PC-3 (cell line): ENCODE results near the gene MOB3A. TPM values are rescaled to one million over a fixed set of nuclear protein-coding genes. Genes with fewer than 3 reads are reported as not detected.

ENCODE experiments used
- ATAC-seq: fragments of 200-7000 bp; cut with Tn5 transposase; 2 replicates; pipeline ENCODE4 v1.9.1; 2020; ENCODE audit warnings: mild to moderate bottlenecking, moderate library complexity
- Bru-seq: library from RNA; stranded (reverse); fragments of 400-500 nt; gene quantifications from one replicate; lab custom pipeline; 2021; lab: Mats Ljungman, UMichigan
- BruChase-seq, 2 experiments: library from RNA; stranded (reverse); fragments of 400-500 nt; gene quantifications; one replicate each; lab custom pipeline; 2021; lab: Mats Ljungman, UMichigan
- BruUV-seq: library from RNA; stranded (reverse); fragments of 400-500 nt; replicated peaks from 2 replicates; lab custom pipeline; 2021; lab: Mats Ljungman, UMichigan
- CTCF ChIA-PET: fragments of 300-600 bp; sonication (Branson Sonifier 250); formaldehyde crosslinking; loops from one replicate; lab custom pipeline; 2022; ENCODE audit warnings: antibody characterized with exemption; lab: Charles Lee
- POLR2A ChIA-PET: fragments of 300-600 bp; sonication (Branson Sonifier 250); formaldehyde crosslinking; loops from one replicate; lab custom pipeline; 2022; ENCODE audit warnings: antibody characterized with exemption; ENCODE audit not compliant: unreplicated experiment; lab: Charles Lee
- DNase-seq: peaks from one replicate; pipeline ENCODE4 v3.0.0-alpha.2; 2015
- H2AFZ ChIP-seq: fragments of 300-600 bp; sonication (generic); 2 replicates; pipeline ENCODE4 v1.6.0; 2016; ENCODE audit warnings: antibody characterized with exemption, low read length
- H3F3A ChIP-seq: fragments of 300-600 bp; sonication (generic); one replicate; pipeline ENCODE4 v1.6.0; 2017; ENCODE audit warnings: antibody characterized with exemption, low read length, control low read depth, mild to moderate bottlenecking; ENCODE audit not compliant: unreplicated experiment
- H3K27ac ChIP-seq: fragments of 300-600 bp; sonication (generic); 2 replicates; pipeline ENCODE4 v1.5.1; 2016; ENCODE audit warnings: mild to moderate bottlenecking, low read length
- H3K27me3 ChIP-seq: fragments of 300-600 bp; sonication (generic); 2 replicates; pipeline ENCODE4 v1.6.1; 2016; ENCODE audit warnings: low read length, mixed read lengths
- H3K36me3 ChIP-seq: fragments of 300-600 bp; sonication (generic); 2 replicates; pipeline ENCODE4 v1.6.1; 2016; ENCODE audit warnings: low read depth, mixed run types, low read length, mixed read lengths
- H3K4me1 ChIP-seq: fragments of 300-600 bp; sonication (generic); 2 replicates; pipeline ENCODE4 v1.5.1; 2016; ENCODE audit warnings: low read length; ENCODE audit not compliant: insufficient read depth
- H3K4me2 ChIP-seq: fragments of 300-600 bp; sonication (generic); 2 replicates; pipeline ENCODE4 v1.6.0; 2016; ENCODE audit warnings: low read length
- H3K4me3 ChIP-seq: fragments of 300-600 bp; sonication (generic); 2 replicates; pipeline ENCODE4 v1.5.1; 2016; ENCODE audit warnings: mild to moderate bottlenecking, low read length, mixed read lengths
- H3K79me2 ChIP-seq: fragments of 300-600 bp; sonication (generic); 2 replicates; pipeline ENCODE4 v1.6.1; 2017; ENCODE audit warnings: low read length, mixed read lengths
- H3K9ac ChIP-seq: fragments of 300-600 bp; sonication (generic); 2 replicates; pipeline ENCODE4 v1.6.0; 2016; ENCODE audit warnings: mild to moderate bottlenecking, low read length
- H3K9me2 ChIP-seq: fragments of 300-600 bp; sonication (generic); replicated peaks from 2 replicates; pipeline ENCODE4 v1.6.1; 2016; ENCODE audit warnings: mixed run types, low read length, mixed read lengths
- H3K9me3 ChIP-seq: fragments of 300-600 bp; sonication (generic); 2 replicates; pipeline ENCODE4 v1.6.1; 2016; ENCODE audit warnings: low read length, mixed read lengths
- H4K20me1 ChIP-seq: fragments of 300-600 bp; sonication (generic); 2 replicates; pipeline ENCODE4 v1.6.1; 2016; ENCODE audit warnings: low read length, mixed read lengths
- EZH2 ChIP-seq: fragments of 300-600 bp; sonication (generic); IDR thresholded peaks from one replicate; pipeline ENCODE4 v1.6.1; 2017; ENCODE audit warnings: antibody characterized with exemption, mild to moderate bottlenecking, low read length; ENCODE audit not compliant: unreplicated experiment
- EZH2phosphoT487 ChIP-seq: fragments of 300-600 bp; sonication (generic); IDR thresholded peaks from 2 replicates; pipeline ENCODE4 v1.6.1; 2018; ENCODE audit warnings: mild to moderate bottlenecking, antibody characterized with exemption, low read length, borderline replicate concordance
- intact Hi-C: fragments of 100-400 bp; cut with micrococcal nuclease; formaldehyde crosslinking; loops from 2 replicates; pipeline ENCODE4 v1.9.0; 2023
- long read RNA-seq: library from polyadenylated mRNA; unstranded; transcript quantifications from one replicate; pipeline ENCODE4 v2.0.0, GENCODE V29; 2021; ENCODE audit not compliant: unreplicated experiment
- total RNA-seq: library from RNA; depleted of rRNA; stranded (reverse); fragments of >200 nt; gene quantifications from 2 replicates; pipeline ENCODE4 v1.2.3, GENCODE V29; 2014; rRNA removed
- TF ChIP-seq, protein P1 (sequence below): fragments of 300-600 bp; sonication (generic); conservative IDR thresholded peaks from 2 replicates; pipeline ENCODE4 v1.5.1; 2017; ENCODE audit warnings: antibody characterized with exemption, low read depth, mild to moderate bottlenecking, low read length

The MOB3A gene
- total RNA-seq = 15.1 and 24.8 TPM in 2 replicates
- percentile 55 among the genes with signal in this experiment for Bru-seq, nascent RNA
- BruChase-seq, experiment 1, labeled RNA remaining after a 6-hour chase = percentile 79 among the genes with signal in this experiment
- BruChase-seq, experiment 2, labeled RNA remaining after a 2-hour chase = percentile 66 among the genes with signal in this experiment
- long read RNA-seq, transcript MOB3A-201 (5 exons, 3,391 nt) = major isoform, 8 of 32 reads
- long read RNA-seq, partial matches to known transcripts = 20 of 32 reads
- long read RNA-seq, other reads (novel, unspliced or antisense) = 3 of 32 reads

DNA sequence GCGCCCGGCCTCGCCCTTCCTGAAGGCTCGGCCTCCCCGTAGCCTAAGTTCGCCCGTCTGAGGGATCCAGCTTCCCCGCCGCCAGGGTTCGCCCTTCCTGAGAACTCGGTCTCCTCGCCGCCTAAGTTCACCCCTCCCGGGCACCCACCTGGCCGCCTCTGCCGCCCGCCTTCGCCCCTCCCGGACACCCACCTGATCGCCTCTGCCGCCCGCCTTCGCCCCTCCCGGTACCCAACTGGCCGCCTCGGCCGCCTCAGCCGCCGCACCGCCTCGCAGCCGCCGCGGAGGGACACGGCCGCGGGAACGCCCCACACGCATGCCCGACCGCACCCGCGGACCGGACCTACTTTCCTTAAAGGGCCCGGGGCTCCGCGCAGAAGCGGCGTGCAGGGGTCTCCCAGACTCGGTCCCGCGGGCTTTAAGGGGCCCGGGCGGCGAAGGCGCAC is at the start of gene MOB3A:
Gene MOB3A (minus strand): TSS at position 293 of the 446 bp plus-strand sequence. CDS start 17,766 bp downstream, outside the sequence.
- intact Hi-C loops = loop anchor here (5.0 kb wide), 1 partner anchor 56 kb away; the partner anchor contains the start of gene AP3D1
- CTCF ChIA-PET = no interaction called here
- POLR2A ChIA-PET = no interaction called here

GRCh38 chr19:2145831-2146241 is 49.7 kb upstream of the MOB3A start:
- H3K4me3 ChIP-seq = no peak overlapping the region
- TF ChIP-seq EZH2 = no peak
- no peak overlapping the region for H3K9ac ChIP-seq
- no peak overlapping the region for H3K4me2 ChIP-seq
- intact Hi-C loops = no loop called here
- no peaks in the 10 kb centered on the region for H3K9me3 ChIP-seq
- H3F3A ChIP-seq = no peaks in the 10 kb centered on the region
- H3K36me3 ChIP-seq = no peaks in the 10 kb centered on the region
- H3K79me2 ChIP-seq = peaks cover 98% of the 10 kb centered on the region
- 0 out of 2 replicates have a peak, but pooled peaks cover 4% of the 10 kb centered on the region for H4K20me1 ChIP-seq
- no peak overlapping the region for H3K27ac ChIP-seq
- ChIA-PET CTCF (no interaction called here), POLR2A (no interaction called here)
- no peak overlapping the region for H2AFZ ChIP-seq
- peaks cover 9% of the 10 kb centered on the region for H3K4me1 ChIP-seq
- DNase-seq = no peak
- no peak for ATAC-seq
- H3K27me3 ChIP-seq = no peaks in the 10 kb centered on the region
- no peaks in the 10 kb centered on the region for H3K9me2 ChIP-seq
- BruUV-seq = no TSS peak

More for the DNA sequence above, at the start of gene MOB3A:
- Histone ChIP-seq H3F3A (no peaks in the 10 kb centered on the region), H3K36me3 (no peaks in the 10 kb centered on the region), H4K20me1 (no peaks in the 10 kb centered on the region), H3K4me2 (peak within 1 kb of the TSS; percentile 95), H3K9ac (peak within 1 kb of the TSS; percentile 82), H3K79me2 (peaks cover 29% of the 10 kb centered on the region), H3K27me3 (no peaks in the 10 kb centered on the region), H3K27ac (peak within 1 kb of the TSS; percentile 71), H2AFZ (peak within 1 kb of the TSS; percentile 78), H3K4me1 (peaks cover 9% of the 10 kb centered on the region), H3K9me3 (no peaks in the 10 kb centered on the region), H3K4me3 (peak within 1 kb of the TSS; percentile 87), H3K9me2 (no peaks in the 10 kb centered on the region)
- no peak for TF ChIP-seq EZH2
- TF ChIP-seq EZH2phosphoT487 = no peak
- TF ChIP-seq, protein P1, sequence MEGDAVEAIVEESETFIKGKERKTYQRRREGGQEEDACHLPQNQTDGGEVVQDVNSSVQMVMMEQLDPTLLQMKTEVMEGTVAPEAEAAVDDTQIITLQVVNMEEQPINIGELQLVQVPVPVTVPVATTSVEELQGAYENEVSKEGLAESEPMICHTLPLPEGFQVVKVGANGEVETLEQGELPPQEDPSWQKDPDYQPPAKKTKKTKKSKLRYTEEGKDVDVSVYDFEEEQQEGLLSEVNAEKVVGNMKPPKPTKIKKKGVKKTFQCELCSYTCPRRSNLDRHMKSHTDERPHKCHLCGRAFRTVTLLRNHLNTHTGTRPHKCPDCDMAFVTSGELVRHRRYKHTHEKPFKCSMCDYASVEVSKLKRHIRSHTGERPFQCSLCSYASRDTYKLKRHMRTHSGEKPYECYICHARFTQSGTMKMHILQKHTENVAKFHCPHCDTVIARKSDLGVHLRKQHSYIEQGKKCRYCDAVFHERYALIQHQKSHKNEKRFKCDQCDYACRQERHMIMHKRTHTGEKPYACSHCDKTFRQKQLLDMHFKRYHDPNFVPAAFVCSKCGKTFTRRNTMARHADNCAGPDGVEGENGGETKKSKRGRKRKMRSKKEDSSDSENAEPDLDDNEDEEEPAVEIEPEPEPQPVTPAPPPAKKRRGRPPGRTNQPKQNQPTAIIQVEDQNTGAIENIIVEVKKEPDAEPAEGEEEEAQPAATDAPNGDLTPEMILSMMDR = peak; percentile 44
- no TSS peak for BruUV-seq
- peak; percentile 42 for ATAC-seq
- peak; percentile 77 for DNase-seq

- Histone ChIP-seq H3K4me3 (no peak overlapping the region), H3K9ac (no peak overlapping the region), H3K9me2 (no peaks in the 10 kb centered on the region), H2AFZ (no peak overlapping the region), H3K4me1 (no peaks in the 10 kb centered on the region), H3K79me2 (peaks cover 98% of the 10 kb centered on the region), H3F3A (no peaks in the 10 kb centered on the region), H3K27ac (no peak overlapping the region), H3K27me3 (no peaks in the 10 kb centered on the region), H3K4me2 (no peak overlapping the region), H3K36me3 (no peaks in the 10 kb centered on the region), H4K20me1 (no peaks in the 10 kb centered on the region), H3K9me3 (no peaks in the 10 kb centered on the region)
- TF ChIP-seq EZH2phosphoT487 (no peak), EZH2 (no peak)
- TF ChIP-seq, protein P1 = no peak
- CTCF ChIA-PET = no interaction called here
- no peak for DNase-seq
- BruUV-seq = no TSS peak
- POLR2A ChIA-PET = no interaction called here
- no peak for ATAC-seq
- intact Hi-C loops = no loop called here
Measured at GRCh38 chr19:2144190-2144589, 48.1 kb upstream of the MOB3A start.
